Bronchial epithelial cell (primary cell): ENCODE results near the gene TNFSF13B. TPM values are rescaled to one million over a fixed set of nuclear protein-coding genes. Genes with fewer than 3 reads are reported as not detected.
A peak's percentile ranks its signal among the peaks of the same experiment; 100 is the strongest.

ENCODE experiments used
- DNase-seq: peaks from one replicate; pipeline ENCODE4 v3.0.0-alpha.2; 2010; ENCODE audit warnings: low read depth
- FAIRE-seq: peaks from 2 replicates; lab custom pipeline; 2011; peaks lifted over from hg19 to GRCh38; lab: Jason Lieb, UNC
- H3K27me3 ChIP-seq: 2 replicates; pipeline ENCODE4 v1.5.1; 2011; ENCODE audit warnings: low read length; ENCODE audit not compliant: control insufficient read depth, insufficient read depth
- H3K36me3 ChIP-seq: 2 replicates; pipeline ENCODE4 v1.5.1; 2011; ENCODE audit warnings: low read length; ENCODE audit not compliant: control insufficient read depth, insufficient read depth
- H3K4me3 ChIP-seq: 2 replicates; pipeline ENCODE4 v1.5.1; 2011; ENCODE audit warnings: mild to moderate bottlenecking, low read depth, low read length, control low read depth
- CTCF ChIP-seq: IDR thresholded peaks from 2 replicates; pipeline ENCODE4 v1.5.1; 2011; ENCODE audit warnings: mild to moderate bottlenecking, moderate library complexity, low read length, control low read depth, inconsistent platforms; ENCODE audit not compliant: insufficient read depth, severe bottlenecking
- total RNA-seq: library from RNA; depleted of rRNA; stranded (reverse); fragments of >200 nt; gene quantifications from 2 replicates; pipeline ENCODE4 v1.2.1, GENCODE V29; 2014

TNFSF13B gene
- 0.79 and 1.7 TPM in 2 replicates for total RNA-seq

- no peak for DNase-seq
- Histone ChIP-seq H3K4me3 (no peak within 1 kb of the TSS), H3K36me3 (no peaks in the 10 kb centered on the region), H3K27me3 (no peaks in the 10 kb centered on the region)
- no peak for TF ChIP-seq CTCF
- no peak for FAIRE-seq
These were observed at the start of gene TNFSF13B for GRCh38 chr13:108269601-108270328. Gene TNFSF13B (plus strand): TSS chr13:108269718. CDS start chr13:108269896, 178 bp downstream.

- H3K4me3 ChIP-seq = no peak overlapping the region
- FAIRE-seq (no peak), DNase-seq (peak; percentile 93)
- peak; percentile 37 for TF ChIP-seq CTCF
- no peaks in the 10 kb centered on the region for H3K27me3 ChIP-seq
- H3K36me3 ChIP-seq = peaks cover 1% of the 10 kb centered on the region
These were observed 49.5 kb upstream of the TNFSF13B start for GRCh38 chr13:108220041-108220440.

- FAIRE-seq (no peak), DNase-seq (no peak)
- Histone ChIP-seq H3K36me3 (peaks cover 1% of the 10 kb centered on the region), H3K27me3 (no peaks in the 10 kb centered on the region), H3K4me3 (no peak overlapping the region)
- TF ChIP-seq CTCF = no peak
These were observed 45.6 kb upstream of the TNFSF13B start for GRCh38 chr13:108223687-108224503.

GRCh38 chr13:108225440-108225839, 44.1 kb upstream of the TNFSF13B start:
- Histone ChIP-seq H3K36me3 (peaks cover 3% of the 10 kb centered on the region), H3K4me3 (no peak overlapping the region), H3K27me3 (no peaks in the 10 kb centered on the region)
- no peak for TF ChIP-seq CTCF
- FAIRE-seq (no peak), DNase-seq (no peak)

GRCh38 chr13:108226184-108226583, 43.3 kb upstream of the TNFSF13B start:
- Histone ChIP-seq H3K4me3 (no peak overlapping the region), H3K27me3 (no peaks in the 10 kb centered on the region), H3K36me3 (peaks cover 3% of the 10 kb centered on the region)
- peak; percentile 8 for DNase-seq
- no peak for FAIRE-seq
- TF ChIP-seq CTCF = no peak
